AG04450 (cell line): Measurements from ENCODE around the gene CAMK2N2. TPM values are rescaled to one million over a fixed set of nuclear protein-coding genes. Genes with fewer than 3 reads are reported as not detected.

Experiments
- CTCF ChIA-PET: fragments of 300-600, 350-600 bp; formaldehyde crosslinking; extraction: SDS; loops from one replicate; lab custom pipeline; 2022; ENCODE audit warnings: antibody characterized with exemption, inconsistent platforms; lab: Charles Lee
- POLR2A ChIA-PET: fragments of 350-600 bp; formaldehyde crosslinking; extraction: SDS; loops from one replicate; lab custom pipeline; 2021; ENCODE audit warnings: antibody characterized with exemption, inconsistent platforms; lab: Yijun Ruan, JAX
- DNase-seq: peaks from one replicate; pipeline ENCODE4 v3.0.0-alpha.2; 2011; ENCODE audit warnings: low read depth, low spot score
- H3K27ac ChIP-seq: one replicate; pipeline ENCODE4 v1.5.1; 2012; ENCODE audit warnings: low read depth, low read length, control low read depth
- H3K27me3 ChIP-seq: one replicate; pipeline ENCODE4 v1.6.0; 2012; ENCODE audit warnings: low read length; ENCODE audit not compliant: control insufficient read depth, insufficient read depth
- H3K4me3 ChIP-seq: 2 replicates; pipeline ENCODE4 v1.5.1; 2011; ENCODE audit warnings: mild to moderate bottlenecking, low read depth, low read length, control low read depth
- H3K9me3 ChIP-seq: 2 replicates; pipeline ENCODE4 v1.5.1; 2012; ENCODE audit warnings: low read length; ENCODE audit not compliant: control insufficient read depth, insufficient read depth
- polyA plus RNA-seq: library from polyadenylated mRNA; depleted of rRNA; stranded (reverse); fragments of >200 nt; gene quantifications from 2 replicates; pipeline ENCODE4 v1.2.3, GENCODE V29; 2011
- TF ChIP-seq, protein P1 (sequence below): IDR thresholded peaks from 2 replicates; pipeline ENCODE4 v1.5.1; 2011; ENCODE audit warnings: low read depth, low read length, control low read depth, inconsistent platforms

Gene CAMK2N2
- polyA plus RNA-seq, 1 experiment: 0.07 TPM

DNA sequence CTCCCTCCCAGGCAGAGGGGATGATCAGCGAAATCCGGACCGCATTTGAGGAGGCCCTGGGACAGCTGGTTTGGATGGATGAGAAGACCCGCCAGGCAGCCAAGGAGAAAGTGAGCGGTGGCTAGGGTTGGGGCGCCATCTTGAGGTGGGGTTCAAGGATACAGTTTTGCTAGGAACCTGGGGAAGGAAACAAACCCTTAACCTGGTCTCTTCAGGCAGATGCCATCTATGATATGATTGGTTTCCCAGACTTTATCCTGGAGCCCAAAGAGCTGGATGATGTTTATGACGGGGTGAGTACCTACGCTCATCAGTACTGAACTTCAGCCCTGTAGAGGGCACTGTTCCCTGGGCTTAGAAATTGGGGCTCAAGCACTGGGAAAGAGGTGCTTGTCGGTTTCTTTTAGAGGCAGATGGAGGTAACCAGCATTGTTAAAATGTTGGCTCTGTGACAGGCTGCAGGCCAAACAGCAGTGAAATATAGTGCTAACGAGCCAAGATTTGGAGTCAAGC lies 28.1 kb upstream of the CAMK2N2 start:
- ChIA-PET POLR2A (no interaction called here), CTCF (interaction anchor here (0.6 to 2.7 kb wide), 19 partner anchors 9 to 393 kb away, joined by 3 to 31 read pairs (median 3); partner anchors contain the start of gene EEF1AKMT4)
- Histone ChIP-seq H3K4me3 (no peak overlapping the region), H3K27me3 (peaks cover 12% of the 10 kb centered on the region), H3K9me3 (no peaks in the 10 kb centered on the region), H3K27ac (no peak overlapping the region)
- TF ChIP-seq, protein P1, sequence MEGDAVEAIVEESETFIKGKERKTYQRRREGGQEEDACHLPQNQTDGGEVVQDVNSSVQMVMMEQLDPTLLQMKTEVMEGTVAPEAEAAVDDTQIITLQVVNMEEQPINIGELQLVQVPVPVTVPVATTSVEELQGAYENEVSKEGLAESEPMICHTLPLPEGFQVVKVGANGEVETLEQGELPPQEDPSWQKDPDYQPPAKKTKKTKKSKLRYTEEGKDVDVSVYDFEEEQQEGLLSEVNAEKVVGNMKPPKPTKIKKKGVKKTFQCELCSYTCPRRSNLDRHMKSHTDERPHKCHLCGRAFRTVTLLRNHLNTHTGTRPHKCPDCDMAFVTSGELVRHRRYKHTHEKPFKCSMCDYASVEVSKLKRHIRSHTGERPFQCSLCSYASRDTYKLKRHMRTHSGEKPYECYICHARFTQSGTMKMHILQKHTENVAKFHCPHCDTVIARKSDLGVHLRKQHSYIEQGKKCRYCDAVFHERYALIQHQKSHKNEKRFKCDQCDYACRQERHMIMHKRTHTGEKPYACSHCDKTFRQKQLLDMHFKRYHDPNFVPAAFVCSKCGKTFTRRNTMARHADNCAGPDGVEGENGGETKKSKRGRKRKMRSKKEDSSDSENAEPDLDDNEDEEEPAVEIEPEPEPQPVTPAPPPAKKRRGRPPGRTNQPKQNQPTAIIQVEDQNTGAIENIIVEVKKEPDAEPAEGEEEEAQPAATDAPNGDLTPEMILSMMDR: peak; percentile 71
- no peak for DNase-seq

DNA sequence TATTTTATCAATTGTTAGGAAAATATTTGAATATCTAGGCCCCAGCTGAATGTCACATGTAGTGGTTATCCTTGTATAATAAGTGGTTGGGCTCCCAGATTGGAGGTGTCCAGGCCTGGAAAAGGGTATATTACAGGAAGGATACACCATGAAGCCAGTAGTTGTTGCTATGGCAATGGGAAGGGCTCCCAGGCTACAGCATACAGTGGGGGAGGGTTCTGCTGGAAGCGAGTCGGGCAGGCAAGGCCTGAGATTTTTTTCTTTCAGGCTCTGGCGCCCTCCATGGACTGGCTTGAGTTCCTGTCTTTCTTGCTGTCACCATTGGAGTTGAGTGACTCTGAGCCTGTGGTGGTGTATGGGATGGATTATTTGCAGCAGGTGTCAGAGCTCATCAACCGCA lies 23.3 kb upstream of the CAMK2N2 start:
- Histone ChIP-seq H3K4me3 (no peak overlapping the region), H3K27me3 (peaks cover 15% of the 10 kb centered on the region), H3K27ac (no peak overlapping the region), H3K9me3 (no peaks in the 10 kb centered on the region; the same call in 1 of the 2 replicates)
- no peak for DNase-seq
- CTCF ChIA-PET: interaction anchor here (1.0 kb wide), 1 partner anchor 389 kb away, joined by 4 read pairs; no protein-coding TSS in a partner anchor
- TF ChIP-seq, protein P1: peak; percentile 43
- POLR2A ChIA-PET: no interaction called here

DNA sequence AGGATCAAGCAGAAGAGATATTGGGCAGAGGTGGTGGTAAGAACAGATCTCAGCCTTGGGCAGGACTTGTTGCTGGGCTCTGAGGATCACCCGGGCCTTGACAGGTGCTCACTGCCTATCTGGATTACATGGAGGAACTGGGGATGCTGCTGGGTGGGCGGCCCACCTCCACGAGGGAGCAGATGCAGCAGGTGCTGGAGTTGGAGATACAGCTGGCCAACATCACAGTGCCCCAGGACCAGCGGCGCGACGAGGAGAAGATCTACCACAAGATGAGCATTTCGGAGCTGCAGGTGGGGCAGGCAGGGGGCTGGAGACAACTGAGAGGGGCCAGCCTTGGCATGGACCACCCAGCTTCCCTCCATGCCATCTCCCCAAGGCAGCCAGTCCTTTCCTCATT lies 22.3 kb upstream of the CAMK2N2 start:
- CTCF ChIA-PET: interaction anchor here (0.6 to 1.0 kb wide), 2 partner anchors 34 to 381 kb away, joined by 4 to 5 read pairs; no protein-coding TSS in a partner anchor
- TF ChIP-seq, protein P1: no peak
- DNase-seq: no peak
- H3K4me3 ChIP-seq: no peak overlapping the region
- no peak overlapping the region for H3K27ac ChIP-seq
- no peaks in the 10 kb centered on the region; the same call in 1 of the 2 replicates for H3K9me3 ChIP-seq
- POLR2A ChIA-PET: interaction anchor here (0.6 kb wide), 1 partner anchor 104 kb away, joined by 4 read pairs; no protein-coding TSS in a partner anchor
- H3K27me3 ChIP-seq: peaks cover 18% of the 10 kb centered on the region

DNA sequence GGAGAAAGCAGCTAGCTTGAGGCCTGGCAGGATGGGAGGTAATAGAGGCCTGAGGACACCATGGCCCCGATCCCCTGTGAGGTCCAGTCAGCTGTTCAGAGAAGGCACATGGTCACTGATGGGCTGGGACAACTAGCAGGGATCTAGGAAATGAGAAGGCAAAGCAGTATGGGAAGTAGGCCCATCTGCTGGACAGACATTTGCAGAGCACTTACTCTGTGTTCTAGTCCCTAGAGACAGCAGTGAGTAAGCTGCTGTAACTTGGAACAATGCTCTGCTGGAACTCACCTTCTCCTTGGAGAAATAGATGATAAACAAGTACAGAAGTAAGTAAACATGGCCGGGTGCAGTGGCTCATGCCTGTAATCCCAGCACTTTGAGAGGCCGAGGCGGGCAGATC lies 21.6 kb upstream of the CAMK2N2 start:
- no peaks in the 10 kb centered on the region; the same call in 1 of the 2 replicates for H3K9me3 ChIP-seq
- ChIA-PET CTCF (interaction anchor here (1.0 kb wide), 1 partner anchor 33 kb away, joined by 4 read pairs; no protein-coding TSS in a partner anchor), POLR2A (no interaction called here)
- H3K27ac ChIP-seq: no peak overlapping the region
- peaks cover 22% of the 10 kb centered on the region for H3K27me3 ChIP-seq
- TF ChIP-seq, protein P1: no peak
- no peak for DNase-seq
- no peak overlapping the region for H3K4me3 ChIP-seq

DNA sequence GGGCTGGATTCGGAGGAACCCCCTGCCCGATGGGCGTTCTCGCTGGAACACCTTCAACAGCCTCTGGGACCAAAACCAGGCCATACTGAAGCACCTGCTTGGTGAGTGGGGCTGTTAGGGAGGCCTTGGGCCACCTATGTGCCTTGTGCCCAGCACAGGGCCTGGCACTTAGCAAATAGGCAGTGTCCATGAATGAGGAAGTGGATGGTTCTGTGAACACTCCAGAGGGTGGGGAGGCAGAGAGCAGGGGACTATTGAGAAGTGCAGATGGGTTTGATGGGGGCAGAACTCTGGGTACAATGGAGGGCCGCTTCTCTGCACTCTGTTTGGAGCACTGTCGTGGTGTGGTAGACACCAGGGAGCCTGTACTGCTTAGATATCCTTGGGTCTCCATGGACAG lies 16.0 kb upstream of the CAMK2N2 start:
- POLR2A ChIA-PET: no interaction called here
- CTCF ChIA-PET: no interaction called here

More for the DNA sequence above, 16.0 kb upstream of the CAMK2N2 start:
- TF ChIP-seq, protein P1: no peak
- Histone ChIP-seq H3K27me3 (peaks cover 46% of the 10 kb centered on the region), H3K27ac (no peak overlapping the region), H3K4me3 (no peak overlapping the region), H3K9me3 (no peaks in the 10 kb centered on the region)
- DNase-seq: no peak
